Smooth muscle cell of bladder (primary cell): ENCODE measurements around the gene APOO. TPM values are rescaled to one million over a fixed set of nuclear protein-coding genes. Genes with fewer than 3 reads are reported as not detected.

ENCODE experiments used
- total RNA-seq: library from RNA; depleted of rRNA; stranded (reverse); fragments of >200 nt; gene quantifications from 2 replicates; pipeline ENCODE4 v1.2.3, GENCODE V29; 2014

Gene APOO
- total RNA-seq, result 5.4 and 6.5 TPM in 2 replicates

GRCh38 chrX:23907498-23908218 lies at the start of gene APOO, which contains the start of gene CXorf58:
TSS of gene APOO (minus strand) at chrX:23907938. CDS start at chrX:23907702, 236 bp downstream.
TSS of gene CXorf58 (plus strand) at chrX:23908006. CDS start at chrX:23910303, 2,297 bp downstream.

Other genes starting within 250 kb of the APOO start
- gene PRDX4, start 240.4 kb downstream of the APOO start, total RNA-seq, result 215 and 248 TPM in 2 replicates
- 31.5 and 35.4 TPM in 2 replicates for gene ACOT9, start 164.7 kb downstream of the APOO start, total RNA-seq
- gene SAT1, start 124.8 kb downstream of the APOO start, total RNA-seq, result 112 and 120 TPM in 2 replicates
- not detected in 2 replicates for gene CXorf58, start 68 bp upstream of the APOO start, total RNA-seq
- 6.8 and 9.4 TPM in 2 replicates for gene KLHL15, start 119.2 kb upstream of the APOO start, total RNA-seq
- 268 and 326 TPM in 2 replicates for gene EIF2S3, start 147.0 kb upstream of the APOO start, total RNA-seq
- gene ZFX, start 241.8 kb upstream of the APOO start, total RNA-seq, result 52.5 and 60.6 TPM in 2 replicates